GM21786 (cell line): Measurements from ENCODE around the gene ME1.
"Not testable (repeated sequence)": the region's sequence is repeated elsewhere in the genome, so short reads cannot be mapped to it uniquely, and the experiment has no call there.

Experiments
- ATAC-seq: cut with Tn5 transposase; IDR thresholded peaks from one replicate; pipeline ENCODE4 v1.9.1; 2021; ENCODE audit not compliant: unreplicated experiment

ME1 gene

GRCh38 chr6:83432636-83433035 is 1.8 kb upstream of the ME1 start:
- no peak for ATAC-seq

GRCh38 chr6:83431545-83432155 is 799 bp upstream of the ME1 start:
- no peak for ATAC-seq

GRCh38 chr6:83429857-83430610 is 817 bp downstream of the ME1 start:
- ATAC-seq = peak; percentile 8

- ATAC-seq = no peak
Measured at GRCh38 chr6:83429269-83429668, 1.6 kb downstream of the ME1 start.

- ATAC-seq = no peak
Measured at GRCh38 chr6:83424392-83425018, 6.3 kb downstream of the ME1 start.

- peak; percentile 58 for ATAC-seq
Measured at GRCh38 chr6:83417880-83418663, 12.8 kb downstream of the ME1 start.

- ATAC-seq = no peak
Measured at GRCh38 chr6:83413068-83413467, 17.8 kb downstream of the ME1 start.

GRCh38 chr6:83411731-83412130 is 19.1 kb downstream of the ME1 start:
- ATAC-seq = no peak

GRCh38 chr6:83403191-83403590 is 27.7 kb downstream of the ME1 start:
- no peak for ATAC-seq

- ATAC-seq = no peak
Measured at GRCh38 chr6:83389606-83390005, 41.2 kb downstream of the ME1 start.

- ATAC-seq = no peak
Measured at GRCh38 chr6:83385473-83385872, 45.4 kb downstream of the ME1 start.

- ATAC-seq = no peak
Measured at GRCh38 chr6:83384751-83385150, 46.1 kb downstream of the ME1 start.

- no peak for ATAC-seq
Measured at GRCh38 chr6:83381949-83382348, 48.9 kb downstream of the ME1 start.

GRCh38 chr6:83378621-83379388 is 52.0 kb downstream of the ME1 start:
- no peak for ATAC-seq

GRCh38 chr6:83371423-83371822 is 59.4 kb downstream of the ME1 start:
- ATAC-seq = no peak

- no peak for ATAC-seq
Measured at GRCh38 chr6:83370567-83370966, 60.3 kb downstream of the ME1 start.

GRCh38 chr6:83369692-83370091 is 61.2 kb downstream of the ME1 start:
- no peak for ATAC-seq

- no peak for ATAC-seq
Measured at GRCh38 chr6:83368577-83368976, 62.3 kb downstream of the ME1 start.

- ATAC-seq = no peak
Measured at GRCh38 chr6:83367104-83367503, 63.7 kb downstream of the ME1 start.

- no peak for ATAC-seq
Measured at GRCh38 chr6:83365931-83366330, 64.9 kb downstream of the ME1 start.

- ATAC-seq = not testable (repeated sequence)
Measured at GRCh38 chr6:83362349-83362748, 68.5 kb downstream of the ME1 start.
